HFF-Myc (cell line): ENCODE results near the gene HDAC4.
A peak's percentile ranks its signal among the peaks of the same experiment; 100 is the strongest.

Experiments
- DNase-seq: peaks from one replicate; pipeline ENCODE4 v3.0.0-alpha.2; 2011; ENCODE audit warnings: low read depth; ENCODE audit errors: extremely low read depth
- H3K4me3 ChIP-seq: replicated peaks from 2 replicates; pipeline ENCODE4 v1.5.1; 2011; ENCODE audit warnings: low read depth, mild to moderate bottlenecking, control low read depth, low read length
- CTCF ChIP-seq: IDR thresholded peaks from 2 replicates; pipeline ENCODE4 v1.5.1; 2012; ENCODE audit warnings: mild to moderate bottlenecking, low read depth, low read length, control low read depth; ENCODE audit errors: missing control alignments

Gene HDAC4

GRCh38 chr2:239277401-239278085 is 123.3 kb downstream of the HDAC4 start:
- no peak overlapping the region for H3K4me3 ChIP-seq
- no peak for DNase-seq
- TF ChIP-seq CTCF = no peak

- no peak for DNase-seq
- H3K4me3 ChIP-seq = no peak overlapping the region
- no peak for TF ChIP-seq CTCF
Observed at GRCh38 chr2:239276851-239277250, 124.0 kb downstream of the HDAC4 start.

GRCh38 chr2:239275847-239276831 is 124.7 kb downstream of the HDAC4 start:
- 0 out of 2 replicates have a peak overlapping the region, but pooled peaks have one; percentile 7 for H3K4me3 ChIP-seq
- no peak for TF ChIP-seq CTCF
- peak; percentile 66 for DNase-seq

- no peak for TF ChIP-seq CTCF
- DNase-seq = peak; percentile 78
- peak overlapping the region; percentile 18 for H3K4me3 ChIP-seq
Observed at GRCh38 chr2:239275044-239275685, 125.7 kb downstream of the HDAC4 start.

- DNase-seq = peak; percentile 40
- TF ChIP-seq CTCF = no peak
- 0 out of 2 replicates have a peak overlapping the region, but pooled peaks have one; percentile 18 for H3K4me3 ChIP-seq
Observed at GRCh38 chr2:239274391-239275043, 126.3 kb downstream of the HDAC4 start.
